Measurements from ENCODE around the gene KBTBD4. TPM values are rescaled to one million over a fixed set of nuclear protein-coding genes. Genes with fewer than 3 reads are reported as not detected.
"Not testable (repeated sequence)": the region's sequence is repeated elsewhere in the genome, so short reads cannot be mapped to it uniquely, and the experiment has no call there.

The KBTBD4 gene
- total and polyA plus RNA-seq, 7 donors: 11.3 to 29.9 (median 15.9) TPM

DNA sequence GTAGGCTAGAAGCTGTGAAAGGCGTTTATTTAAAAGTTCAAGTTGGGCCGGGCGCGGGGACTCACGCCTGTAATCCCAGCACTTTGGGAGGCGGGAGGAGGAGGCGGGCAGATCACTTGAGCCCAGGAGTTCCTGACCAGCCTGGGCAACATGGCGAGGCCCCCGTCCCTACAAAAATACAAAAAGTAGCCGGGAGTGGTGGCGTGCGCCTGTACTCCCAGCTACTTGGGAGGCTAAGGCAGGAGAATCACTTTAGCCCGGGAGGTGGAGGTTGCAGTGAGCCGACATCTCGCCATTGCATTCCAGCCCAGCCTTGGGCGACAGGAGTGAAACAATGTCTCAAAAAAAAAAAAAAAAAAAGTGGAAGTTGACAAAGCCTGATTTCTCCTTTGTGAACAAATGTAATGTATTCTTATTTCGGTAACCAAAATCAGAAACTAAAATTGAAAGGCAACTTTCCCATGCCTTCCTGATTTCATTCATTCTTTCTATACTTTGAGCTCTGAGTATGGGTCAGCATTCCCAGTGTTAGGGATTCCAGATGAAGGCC, 12.5 kb downstream of the KBTBD4 start:
- TF ChIP-seq, protein P1, sequence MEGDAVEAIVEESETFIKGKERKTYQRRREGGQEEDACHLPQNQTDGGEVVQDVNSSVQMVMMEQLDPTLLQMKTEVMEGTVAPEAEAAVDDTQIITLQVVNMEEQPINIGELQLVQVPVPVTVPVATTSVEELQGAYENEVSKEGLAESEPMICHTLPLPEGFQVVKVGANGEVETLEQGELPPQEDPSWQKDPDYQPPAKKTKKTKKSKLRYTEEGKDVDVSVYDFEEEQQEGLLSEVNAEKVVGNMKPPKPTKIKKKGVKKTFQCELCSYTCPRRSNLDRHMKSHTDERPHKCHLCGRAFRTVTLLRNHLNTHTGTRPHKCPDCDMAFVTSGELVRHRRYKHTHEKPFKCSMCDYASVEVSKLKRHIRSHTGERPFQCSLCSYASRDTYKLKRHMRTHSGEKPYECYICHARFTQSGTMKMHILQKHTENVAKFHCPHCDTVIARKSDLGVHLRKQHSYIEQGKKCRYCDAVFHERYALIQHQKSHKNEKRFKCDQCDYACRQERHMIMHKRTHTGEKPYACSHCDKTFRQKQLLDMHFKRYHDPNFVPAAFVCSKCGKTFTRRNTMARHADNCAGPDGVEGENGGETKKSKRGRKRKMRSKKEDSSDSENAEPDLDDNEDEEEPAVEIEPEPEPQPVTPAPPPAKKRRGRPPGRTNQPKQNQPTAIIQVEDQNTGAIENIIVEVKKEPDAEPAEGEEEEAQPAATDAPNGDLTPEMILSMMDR (IDR thresholded peaks at IDR 0.05): no peak
- TF ChIP-seq EP300 (IDR thresholded peaks at IDR 0.05) (no peak), POLR2AphosphoS5 (IDR thresholded peaks at IDR 0.05) (no peak), POLR2A (IDR thresholded peaks at IDR 0.05) (no peak)
- Histone ChIP-seq H3K27me3 (no peaks in the 10 kb centered on the region), H3K4me3 (peak overlapping the region; percentile 63 to 96 (median 80)), H3K27ac (peak overlapping the region; percentile 72 to 89 (median 81)), H3K9me3 (no peaks in the 10 kb centered on the region), H3K36me3 (peaks cover 0 to 19% (median under 1%) of the 10 kb centered on the region in 4 donors), H3K4me1 (peaks cover 0 to 20% (median 12%) of the 10 kb centered on the region in 4 donors)
- WGBS, 2 donors: 17 to 27% methylated on average over 17 of the region's 17 CpGs
- no peak for DNase-seq
- intact Hi-C loops (cut with DNase I): loop anchor here (5.0 kb wide), 1 partner anchor 99 kb away; no protein-coding TSS in a partner anchor

DNA sequence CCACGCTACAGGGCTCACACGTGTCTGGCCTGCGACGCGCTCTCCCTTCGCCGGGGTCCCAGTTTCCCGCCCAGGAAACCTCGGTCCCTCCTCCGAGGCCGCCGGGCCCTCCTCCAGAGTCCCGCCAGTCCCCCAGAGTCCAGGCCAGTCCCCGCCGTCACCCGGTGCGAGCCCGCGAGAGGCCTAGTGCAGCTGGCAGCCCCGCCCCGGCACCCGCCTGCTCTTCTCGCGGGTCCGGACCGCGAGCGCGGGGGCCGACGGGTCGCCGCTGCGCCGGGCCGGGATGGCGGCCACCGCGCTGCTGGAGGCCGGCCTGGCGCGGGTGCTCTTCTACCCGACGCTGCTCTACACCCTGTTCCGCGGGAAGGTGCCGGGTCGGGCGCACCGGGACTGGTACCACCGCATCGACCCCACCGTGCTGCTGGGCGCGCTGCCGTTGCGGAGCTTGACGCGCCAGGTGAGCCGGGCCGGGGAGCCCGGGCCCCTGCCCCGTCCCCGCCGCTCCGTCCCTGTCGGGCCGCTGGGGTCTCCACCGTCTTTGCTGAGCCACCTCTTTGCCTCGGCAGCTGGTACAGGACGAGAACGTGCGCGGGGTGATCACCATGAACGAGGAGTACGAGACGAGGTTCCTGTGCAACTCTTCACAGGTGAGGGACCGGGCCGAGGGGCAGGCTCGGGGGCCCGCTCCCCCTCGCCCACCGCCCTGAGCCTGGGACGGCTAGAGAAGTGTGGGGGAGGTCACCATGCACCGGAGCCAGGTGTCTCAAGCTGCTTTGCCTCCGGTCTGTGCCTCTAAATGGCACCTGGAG, 13.2 kb downstream of the KBTBD4 start, which contains the start of gene PTPMT1:
TSS of gene PTPMT1 (plus strand) at position 260 of the 809 bp plus-strand sequence. CDS start at position 284, 24 bp downstream.
- peak in 2 of 4 donors; percentile 56 to 62 for TF ChIP-seq POLR2AphosphoS5 (IDR thresholded peaks at IDR 0.05)
- TF ChIP-seq, protein P1 (IDR thresholded peaks at IDR 0.05): no peak
- Histone ChIP-seq H3K27me3 (no peaks in the 10 kb centered on the region), H3K27ac (peak within 1 kb of the TSS; percentile 72 to 89 (median 81)), H3K4me1 (peaks cover 0 to 20% (median 12%) of the 10 kb centered on the region in 4 donors), H3K4me3 (peak within 1 kb of the TSS; percentile 63 to 96 (median 80)), H3K36me3 (peaks cover 0 to 13% (median 0%) of the 10 kb centered on the region in 4 donors), H3K9me3 (no peaks in the 10 kb centered on the region)
- intact Hi-C loops (cut with DNase I): loop anchor here (5.0 kb wide), 1 partner anchor 98 kb away; no protein-coding TSS in a partner anchor
- WGBS, 2 donors: 1% methylated on average over 86 of the region's 86 CpGs
- peak; percentile 87 for DNase-seq

DNA sequence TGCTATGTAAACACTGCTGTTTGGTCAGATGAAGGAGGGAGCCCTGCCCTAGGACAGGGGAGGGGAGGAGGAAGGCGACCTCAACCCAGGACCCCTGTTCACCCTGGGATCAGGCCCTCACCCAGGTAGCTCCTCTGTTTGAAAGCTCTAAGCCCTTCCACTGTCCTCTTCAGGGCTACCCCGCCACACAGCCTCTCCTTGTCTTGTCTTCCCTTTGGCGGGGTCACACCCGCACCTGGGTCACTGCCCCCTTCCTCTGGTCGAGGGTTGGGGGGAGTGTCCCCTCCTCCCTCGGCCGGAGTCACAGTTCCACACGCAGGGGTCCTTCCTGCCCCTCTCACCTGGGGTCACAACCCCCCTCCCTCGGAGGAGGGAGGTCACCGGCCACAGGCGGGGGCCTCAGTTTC, 13.8 kb downstream of the KBTBD4 start:
- Histone ChIP-seq H3K36me3 (peaks cover 0 to 12% (median 0%) of the 10 kb centered on the region in 4 donors), H3K4me3 (peak overlapping the region; percentile 63 to 96 (median 80)), H3K27me3 (no peaks in the 10 kb centered on the region), H3K27ac (peak overlapping the region; percentile 72 to 89 (median 81)), H3K9me3 (no peaks in the 10 kb centered on the region), H3K4me1 (peaks cover 0 to 20% (median 12%) of the 10 kb centered on the region in 4 donors)
- 7 to 11% methylated on average over 11 of the region's 11 CpGs for WGBS, 2 donors
- no peak for DNase-seq
- intact Hi-C loops (cut with DNase I): loop anchor here (5.0 kb wide), 1 partner anchor 98 kb away; no protein-coding TSS in a partner anchor
- no peak for TF ChIP-seq EP300 (IDR thresholded peaks at IDR 0.05)
- TF ChIP-seq, protein P1 (IDR thresholded peaks at IDR 0.05): no peak
- TF ChIP-seq POLR2A (IDR thresholded peaks at IDR 0.05): no peak
- TF ChIP-seq POLR2AphosphoS5 (IDR thresholded peaks at IDR 0.05): no peak

DNA sequence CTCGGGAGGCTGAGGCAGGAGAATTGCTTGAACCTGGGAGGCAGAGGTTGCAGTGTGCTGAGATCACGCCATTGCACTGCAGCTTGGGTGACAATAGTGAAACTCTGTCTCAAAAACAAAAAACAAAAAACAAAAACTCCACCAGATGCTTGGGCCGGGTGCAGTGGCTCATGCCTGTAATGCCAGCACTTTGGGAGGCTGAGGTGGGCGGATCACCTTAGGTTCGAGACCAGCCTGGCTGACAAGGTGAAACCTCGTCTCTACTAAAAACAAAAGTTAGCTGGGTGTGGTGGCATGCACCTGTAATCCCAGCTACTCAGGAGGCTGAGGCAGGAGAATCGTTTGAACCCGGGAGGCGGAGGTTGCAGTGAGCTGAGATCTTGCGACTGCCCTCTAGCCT, 14.4 kb downstream of the KBTBD4 start:
- WGBS, 2 donors: 83 to 92% methylated on average over 10 of the region's 10 CpGs
- H3K27me3 ChIP-seq; H3K36me3 ChIP-seq; H3K9me3 ChIP-seq; DNase-seq; intact Hi-C loops (cut with DNase I); H3K27ac ChIP-seq; H3K4me3 ChIP-seq: not testable (repeated sequence)
- H3K4me1 ChIP-seq: peaks cover 0 to 20% (median 12%) of the 10 kb centered on the region in 4 donors

DNA sequence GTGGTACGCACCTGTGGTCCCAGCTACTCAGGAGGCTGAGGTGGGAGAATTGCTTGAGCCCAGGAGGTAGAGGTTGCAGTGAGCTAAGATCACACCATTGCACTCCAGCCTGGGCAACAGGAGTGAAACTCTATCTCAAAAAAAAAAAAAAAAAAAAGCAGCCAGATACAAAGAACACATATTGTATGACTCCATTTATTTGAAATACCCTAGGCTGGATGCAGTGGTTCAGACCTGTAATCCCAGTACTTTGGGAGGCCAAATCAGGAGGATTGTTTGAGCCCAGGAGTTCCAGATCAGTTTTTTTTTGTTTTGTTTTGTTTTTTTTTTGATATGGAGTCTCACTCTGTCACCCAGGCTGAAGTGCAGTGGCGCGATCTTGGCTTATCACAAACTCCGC, 16.4 kb downstream of the KBTBD4 start:
- H3K27me3 ChIP-seq; H3K4me3 ChIP-seq; intact Hi-C loops (cut with DNase I); DNase-seq; H3K9me3 ChIP-seq; H3K36me3 ChIP-seq; H3K27ac ChIP-seq: not testable (repeated sequence)
- WGBS, 2 donors: 98 to 99% methylated on average over 4 of the region's 4 CpGs
- peaks cover 0 to 20% (median 12%) of the 10 kb centered on the region in 4 donors for H3K4me1 ChIP-seq

All from sigmoid colon (tissue), 7 donors.